BJ (cell line): ENCODE data around the gene WWC1. TPM values are rescaled to one million over a fixed set of nuclear protein-coding genes. Genes with fewer than 3 reads are reported as not detected.

Source experiments
- CTCF ChIA-PET: fragments of 350-600 bp; formaldehyde crosslinking; extraction: SDS; loops from one replicate; lab custom pipeline; 2021; ENCODE audit warnings: antibody characterized with exemption, inconsistent platforms; lab: Yijun Ruan, JAX
- POLR2A ChIA-PET: fragments of 300-600 bp; sonication (Branson Sonifier 250); formaldehyde crosslinking; extraction: SDS; loops from one replicate; lab custom pipeline; 2021; ENCODE audit warnings: antibody characterized with exemption; lab: Charles Lee
- DNase-seq: peaks from one replicate; pipeline ENCODE4 v3.0.0-alpha.2; 2011; ENCODE audit warnings: low read depth
- H3K27me3 ChIP-seq: 2 replicates; pipeline ENCODE4 v1.6.0; 2011; ENCODE audit warnings: low read length; ENCODE audit not compliant: control insufficient read depth, insufficient read depth
- H3K36me3 ChIP-seq: 2 replicates; pipeline ENCODE4 v1.5.1; 2011; ENCODE audit warnings: low read length; ENCODE audit not compliant: control insufficient read depth, insufficient read depth
- H3K4me3 ChIP-seq: 2 replicates; pipeline ENCODE4 v1.5.1; 2011; ENCODE audit warnings: low read depth, mild to moderate bottlenecking, control low read depth, low read length
- CTCF ChIP-seq: IDR thresholded peaks from 2 replicates; pipeline ENCODE4 v1.5.1; 2011; ENCODE audit warnings: low read depth, mild to moderate bottlenecking, control low read depth, inconsistent platforms, low read length, moderate library complexity; ENCODE audit not compliant: insufficient read depth
- polyA plus RNA-seq: library from polyadenylated mRNA; depleted of rRNA; stranded (reverse); fragments of >200 nt; gene quantifications from 2 replicates; pipeline ENCODE4 v1.2.3, GENCODE V29; 2011

WWC1 gene
- polyA plus RNA-seq, 1 experiment, result 1.4 TPM

- Histone ChIP-seq H3K4me3 (no peak overlapping the region), H3K27me3 (peaks cover 17% of the 10 kb centered on the region), H3K36me3 (no peaks in the 10 kb centered on the region)
- POLR2A ChIA-PET, result no interaction called here
- no peak for TF ChIP-seq CTCF
- DNase-seq, result no peak
- CTCF ChIA-PET, result interaction anchor here (1.2 kb wide), 1 partner anchor 8 kb away, joined by 7 read pairs; no protein-coding TSS in a partner anchor
These were observed 17.0 kb upstream of the WWC1 start for GRCh38 chr5:168274406-168274805.

- Histone ChIP-seq H3K4me3 (no peak overlapping the region), H3K36me3 (no peaks in the 10 kb centered on the region), H3K27me3 (peaks cover 17% of the 10 kb centered on the region)
- CTCF ChIA-PET, result interaction anchor here (1.4 kb wide), 1 partner anchor 19 kb away, joined by 3 read pairs; no protein-coding TSS in a partner anchor
- no peak for DNase-seq
- no peak for TF ChIP-seq CTCF
- POLR2A ChIA-PET, result interaction anchor here (0.6 kb wide), 1 partner anchor 271 kb away, joined by 3 read pairs; no protein-coding TSS in a partner anchor
These were observed 15.5 kb upstream of the WWC1 start for GRCh38 chr5:168275940-168276339.

- TF ChIP-seq CTCF, result no peak
- ChIA-PET POLR2A (no interaction called here), CTCF (interaction anchor here (0.6 to 2.2 kb wide), 8 partner anchors 8 to 904 kb away, joined by 3 to 11 read pairs (median 3); partner anchors contain the start of genes RARS1 and WWC1)
- Histone ChIP-seq H3K4me3 (no peak overlapping the region), H3K27me3 (peaks cover 12% of the 10 kb centered on the region), H3K36me3 (no peaks in the 10 kb centered on the region)
- no peak for DNase-seq
These were observed 9.3 kb upstream of the WWC1 start for GRCh38 chr5:168282120-168282519.

GRCh38 chr5:168284809-168285208, 6.6 kb upstream of the WWC1 start:
- ChIA-PET POLR2A (no interaction called here), CTCF (no interaction called here)
- no peaks in the 10 kb centered on the region for H3K36me3 ChIP-seq
- peaks cover 4% of the 10 kb centered on the region for H3K27me3 ChIP-seq
- no peak for DNase-seq
- no peak overlapping the region for H3K4me3 ChIP-seq
- TF ChIP-seq CTCF, result no peak

GRCh38 chr5:168285696-168286095, 5.7 kb upstream of the WWC1 start:
- Histone ChIP-seq H3K27me3 (peaks cover 4% of the 10 kb centered on the region), H3K4me3 (no peak overlapping the region), H3K36me3 (no peaks in the 10 kb centered on the region)
- DNase-seq, result no peak
- ChIA-PET CTCF (interaction anchor here (1.9 kb wide), 1 partner anchor 10 kb away, joined by 6 read pairs; no protein-coding TSS in a partner anchor), POLR2A (no interaction called here)
- no peak for TF ChIP-seq CTCF
